Neural cell (in vitro differentiated cells): ENCODE results near the gene TMPRSS11A. TPM values are rescaled to one million over a fixed set of nuclear protein-coding genes. Genes with fewer than 3 reads are reported as not detected.

Experiments used
- H2AFZ ChIP-seq: fragments of 200-600, 300-800 bp; sonication (generic), shearing (Covaris generic); 2 replicates; pipeline ENCODE4 v1.6.0; 2014; ENCODE audit warnings: low read depth, mild to moderate bottlenecking, antibody characterized with exemption, low read length, moderate library complexity
- H3F3A ChIP-seq: fragments of 200-600 bp; shearing (Covaris generic); 2 replicates; pipeline ENCODE4 v1.6.1; 2016; ENCODE audit warnings: mild to moderate bottlenecking, moderate library complexity, mixed read lengths, antibody characterized with exemption, low read length; ENCODE audit not compliant: insufficient read depth, poor library complexity, severe bottlenecking
- H3K27ac ChIP-seq: fragments of 200-600, 300-800 bp; sonication (generic), shearing (Covaris generic); 2 replicates; pipeline ENCODE4 v1.5.1; 2014; ENCODE audit warnings: mild to moderate bottlenecking, low read length, moderate library complexity
- H3K27me3 ChIP-seq: fragments of 300-800, 200-600 bp; sonication (generic), shearing (Covaris generic); 2 replicates; pipeline ENCODE4 v1.6.0; 2014; ENCODE audit warnings: mild to moderate bottlenecking, low read depth, low read length, moderate library complexity; ENCODE audit not compliant: insufficient read depth
- H3K36me3 ChIP-seq: fragments of 300-800, 200-600 bp; sonication (generic), shearing (Covaris generic); 2 replicates; pipeline ENCODE4 v1.5.1; 2014; ENCODE audit warnings: mild to moderate bottlenecking, antibody characterized with exemption, low read length, moderate library complexity; ENCODE audit not compliant: insufficient read depth
- H3K4me2 ChIP-seq: fragments of 300-800, 200-600 bp; sonication (generic), shearing (Covaris generic); 2 replicates; pipeline ENCODE4 v1.6.0; 2014; ENCODE audit warnings: mild to moderate bottlenecking, low read length
- H3K4me3 ChIP-seq: fragments of 300-800, 200-600 bp; sonication (generic), shearing (Covaris generic); 2 replicates; pipeline ENCODE4 v1.5.1; 2014; ENCODE audit warnings: mild to moderate bottlenecking, low read length, moderate library complexity
- H3K79me2 ChIP-seq: fragments of 200-600 bp; shearing (Covaris generic); replicated peaks from 2 replicates; pipeline ENCODE4 v1.6.0; 2014; ENCODE audit warnings: mild to moderate bottlenecking, low read length, moderate library complexity; ENCODE audit not compliant: insufficient read depth
- H3K9ac ChIP-seq: fragments of 300-800, 200-600 bp; sonication (generic), shearing (Covaris generic); 2 replicates; pipeline ENCODE4 v1.6.1; 2016; ENCODE audit warnings: mild to moderate bottlenecking, low read length, mixed read lengths
- H3K9me2 ChIP-seq: fragments of 200-600 bp; shearing (Covaris generic); 2 replicates; pipeline ENCODE4 v1.6.1; 2016; ENCODE audit warnings: mild to moderate bottlenecking, low read length, mixed read lengths; ENCODE audit not compliant: insufficient read depth
- H3K9me3 ChIP-seq: fragments of 200-600, 300-800 bp; sonication (generic), shearing (Covaris generic); 2 replicates; pipeline ENCODE4 v1.6.1; 2016; ENCODE audit warnings: mild to moderate bottlenecking, mixed run types, low read length, moderate library complexity, mixed read lengths
- H4K20me1 ChIP-seq: fragments of 200-600 bp; shearing (Covaris generic); 2 replicates; pipeline ENCODE4 v1.6.1; 2016; ENCODE audit warnings: mild to moderate bottlenecking, mixed run types; ENCODE audit not compliant: insufficient read depth
- EP300 ChIP-seq: fragments of 450-650 bp; conservative IDR thresholded peaks from 2 replicates; pipeline ENCODE4 v1.6.1; 2014; ENCODE audit warnings: antibody characterized with exemption, mild to moderate bottlenecking, moderate library complexity; ENCODE audit not compliant: poor library complexity, severe bottlenecking
- EZH2 ChIP-seq: fragments of 200-600, 300-800 bp; shearing (Covaris generic), sonication (generic); IDR thresholded peaks from 2 replicates; pipeline ENCODE4 v1.6.1; 2014; ENCODE audit warnings: antibody characterized with exemption, low read length, borderline replicate concordance, mild to moderate bottlenecking; ENCODE audit not compliant: insufficient read depth, poor library complexity, severe bottlenecking
- MXI1 ChIP-seq: fragments of 450-650 bp; conservative IDR thresholded peaks from 2 replicates; pipeline ENCODE4 v1.6.1; 2014; ENCODE audit warnings: antibody characterized with exemption, mild to moderate bottlenecking; ENCODE audit not compliant: poor library complexity, severe bottlenecking
- POLR2AphosphoS5 ChIP-seq: IDR thresholded peaks from 2 replicates; pipeline ENCODE4 v1.6.1; 2012
- RAD21 ChIP-seq: fragments of 450-650 bp; conservative IDR thresholded peaks from 2 replicates; pipeline ENCODE4 v1.6.1; 2014; ENCODE audit warnings: antibody characterized with exemption, mild to moderate bottlenecking, moderate library complexity
- SMC3 ChIP-seq: fragments of 450-650 bp; conservative IDR thresholded peaks from 2 replicates; pipeline ENCODE4 v1.6.1; 2014; ENCODE audit warnings: antibody characterized with exemption, mild to moderate bottlenecking, moderate library complexity; ENCODE audit not compliant: poor library complexity
- TAF1 ChIP-seq: IDR thresholded peaks from 2 replicates; pipeline ENCODE4 v1.6.1; 2012; ENCODE audit warnings: low read depth
- polyA plus RNA-seq: library from polyadenylated mRNA; depleted of rRNA; stranded (reverse); fragments of >200 nt; gene quantifications from 2 replicates; pipeline ENCODE4 v1.2.3, GENCODE V29; 2014
- TF ChIP-seq, protein P1 (sequence below): fragments of 450-650 bp; IDR thresholded peaks from 2 replicates; pipeline ENCODE4 v1.5.1; 2014; ENCODE audit warnings: antibody characterized with exemption, mild to moderate bottlenecking, moderate library complexity; ENCODE audit not compliant: poor library complexity, severe bottlenecking
- TF ChIP-seq, protein P2 (sequence below): IDR thresholded peaks from 2 replicates; pipeline ENCODE4 v1.6.1; 2012; ENCODE audit warnings: borderline replicate concordance

TMPRSS11A gene
- polyA plus RNA-seq, 1 donor from 2014 or later, result not detected

GRCh38 chr4:67929426-67929825 is 33.9 kb downstream of the TMPRSS11A start:
- Histone ChIP-seq H3K4me3 (no peak overlapping the region), H3K79me2 (no peaks in the 10 kb centered on the region), H3K9ac (no peak overlapping the region), H3K27ac (no peak overlapping the region), H3K9me3 (no peaks in the 10 kb centered on the region), H3F3A (no peaks in the 10 kb centered on the region), H3K9me2 (no peaks in the 10 kb centered on the region), H3K36me3 (no peaks in the 10 kb centered on the region), H4K20me1 (no peaks in the 10 kb centered on the region), H2AFZ (no peak overlapping the region), H3K27me3 (no peaks in the 10 kb centered on the region), H3K4me2 (no peak overlapping the region)
- no peak for TF ChIP-seq TAF1
- no peak for TF ChIP-seq EZH2
- no peak for TF ChIP-seq SMC3
- TF ChIP-seq, protein P1, sequence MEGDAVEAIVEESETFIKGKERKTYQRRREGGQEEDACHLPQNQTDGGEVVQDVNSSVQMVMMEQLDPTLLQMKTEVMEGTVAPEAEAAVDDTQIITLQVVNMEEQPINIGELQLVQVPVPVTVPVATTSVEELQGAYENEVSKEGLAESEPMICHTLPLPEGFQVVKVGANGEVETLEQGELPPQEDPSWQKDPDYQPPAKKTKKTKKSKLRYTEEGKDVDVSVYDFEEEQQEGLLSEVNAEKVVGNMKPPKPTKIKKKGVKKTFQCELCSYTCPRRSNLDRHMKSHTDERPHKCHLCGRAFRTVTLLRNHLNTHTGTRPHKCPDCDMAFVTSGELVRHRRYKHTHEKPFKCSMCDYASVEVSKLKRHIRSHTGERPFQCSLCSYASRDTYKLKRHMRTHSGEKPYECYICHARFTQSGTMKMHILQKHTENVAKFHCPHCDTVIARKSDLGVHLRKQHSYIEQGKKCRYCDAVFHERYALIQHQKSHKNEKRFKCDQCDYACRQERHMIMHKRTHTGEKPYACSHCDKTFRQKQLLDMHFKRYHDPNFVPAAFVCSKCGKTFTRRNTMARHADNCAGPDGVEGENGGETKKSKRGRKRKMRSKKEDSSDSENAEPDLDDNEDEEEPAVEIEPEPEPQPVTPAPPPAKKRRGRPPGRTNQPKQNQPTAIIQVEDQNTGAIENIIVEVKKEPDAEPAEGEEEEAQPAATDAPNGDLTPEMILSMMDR, result no peak
- TF ChIP-seq, protein P2, sequence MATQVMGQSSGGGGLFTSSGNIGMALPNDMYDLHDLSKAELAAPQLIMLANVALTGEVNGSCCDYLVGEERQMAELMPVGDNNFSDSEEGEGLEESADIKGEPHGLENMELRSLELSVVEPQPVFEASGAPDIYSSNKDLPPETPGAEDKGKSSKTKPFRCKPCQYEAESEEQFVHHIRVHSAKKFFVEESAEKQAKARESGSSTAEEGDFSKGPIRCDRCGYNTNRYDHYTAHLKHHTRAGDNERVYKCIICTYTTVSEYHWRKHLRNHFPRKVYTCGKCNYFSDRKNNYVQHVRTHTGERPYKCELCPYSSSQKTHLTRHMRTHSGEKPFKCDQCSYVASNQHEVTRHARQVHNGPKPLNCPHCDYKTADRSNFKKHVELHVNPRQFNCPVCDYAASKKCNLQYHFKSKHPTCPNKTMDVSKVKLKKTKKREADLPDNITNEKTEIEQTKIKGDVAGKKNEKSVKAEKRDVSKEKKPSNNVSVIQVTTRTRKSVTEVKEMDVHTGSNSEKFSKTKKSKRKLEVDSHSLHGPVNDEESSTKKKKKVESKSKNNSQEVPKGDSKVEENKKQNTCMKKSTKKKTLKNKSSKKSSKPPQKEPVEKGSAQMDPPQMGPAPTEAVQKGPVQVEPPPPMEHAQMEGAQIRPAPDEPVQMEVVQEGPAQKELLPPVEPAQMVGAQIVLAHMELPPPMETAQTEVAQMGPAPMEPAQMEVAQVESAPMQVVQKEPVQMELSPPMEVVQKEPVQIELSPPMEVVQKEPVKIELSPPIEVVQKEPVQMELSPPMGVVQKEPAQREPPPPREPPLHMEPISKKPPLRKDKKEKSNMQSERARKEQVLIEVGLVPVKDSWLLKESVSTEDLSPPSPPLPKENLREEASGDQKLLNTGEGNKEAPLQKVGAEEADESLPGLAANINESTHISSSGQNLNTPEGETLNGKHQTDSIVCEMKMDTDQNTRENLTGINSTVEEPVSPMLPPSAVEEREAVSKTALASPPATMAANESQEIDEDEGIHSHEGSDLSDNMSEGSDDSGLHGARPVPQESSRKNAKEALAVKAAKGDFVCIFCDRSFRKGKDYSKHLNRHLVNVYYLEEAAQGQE, result no peak
- TF ChIP-seq MXI1, result no peak
- no peak for TF ChIP-seq RAD21
- TF ChIP-seq POLR2AphosphoS5, result no peak
- TF ChIP-seq EP300, result no peak

DNA sequence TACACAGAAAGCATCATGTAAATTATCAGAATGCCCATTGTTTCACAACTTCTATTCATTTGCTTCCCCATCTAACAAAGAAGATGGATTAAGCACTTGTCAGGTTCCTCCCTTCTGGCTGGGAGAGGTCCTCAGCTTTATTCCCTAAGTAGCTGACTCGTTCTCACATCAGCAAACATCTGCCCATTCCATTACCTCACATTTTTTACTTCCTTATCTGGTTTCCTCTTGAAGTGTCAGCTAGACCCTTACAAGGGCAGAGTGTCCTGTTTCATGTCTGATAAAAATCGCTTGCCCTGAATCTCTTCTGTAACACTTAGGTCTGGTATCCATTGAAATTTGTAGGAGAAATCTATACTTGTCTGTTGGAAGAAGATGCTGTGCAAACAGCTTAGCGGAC is 34.7 kb downstream of the TMPRSS11A start:
- TF ChIP-seq SMC3 (no peak), MXI1 (no peak), RAD21 (no peak), TAF1 (no peak), EP300 (no peak), EZH2 (no peak), POLR2AphosphoS5 (no peak)
- TF ChIP-seq, protein P1, result no peak
- TF ChIP-seq, protein P2, result no peak
- no peaks in the 10 kb centered on the region for H3K79me2 ChIP-seq
- H3K36me3 ChIP-seq, result no peaks in the 10 kb centered on the region
- H3K4me2 ChIP-seq, result no peak overlapping the region
- no peaks in the 10 kb centered on the region for H3K9me3 ChIP-seq
- H3F3A ChIP-seq, result no peaks in the 10 kb centered on the region
- no peak overlapping the region for H2AFZ ChIP-seq
- H3K9me2 ChIP-seq, result no peaks in the 10 kb centered on the region
- no peaks in the 10 kb centered on the region for H3K27me3 ChIP-seq
- no peaks in the 10 kb centered on the region for H4K20me1 ChIP-seq
- H3K27ac ChIP-seq, result no peak overlapping the region
- H3K9ac ChIP-seq, result no peak overlapping the region
- no peak overlapping the region for H3K4me3 ChIP-seq
